ENCODE measurements around the gene CEMIP. TPM values are rescaled to one million over a fixed set of nuclear protein-coding genes. Genes with fewer than 3 reads are reported as not detected.

The CEMIP gene
- total RNA-seq, 4 donors from 2014 or later = 0.27 to 0.32 TPM; not detected in 2

GRCh38 chr15:80764535-80764934 is 14.6 kb upstream of the CEMIP start:
- WGBS, 2 donors (ENCODE audit: low coverage in 1 of 2) = 76% methylated on average over 3 of the region's 3 CpGs; no CpG with 5 or more reads in 1 of the 2 donors
- in situ Hi-C loops (cut with MboI; ENCODE audit: low pct_ligation_motif_present in 1 of 4, low pct_unique_long_range_greater_than_20kb in 1 of 4, low sequenced_read_pairs in 3 of 4) (loop anchor here in 1 of 4 donors (25.0 kb wide), 1 partner anchor 302 kb away; no protein-coding TSS in a partner anchor), intact Hi-C loops (cut with DNase I; ENCODE audit: low total_unique reads) (no loop called here)
- H3K27ac ChIP-seq = no peak overlapping the region
- TF ChIP-seq CTCF (IDR thresholded peaks at IDR 0.05) (no peak), POLR2AphosphoS5 (IDR thresholded peaks at IDR 0.05) (no peak), POLR2A (IDR thresholded peaks at IDR 0.05) (no peak), EP300 (IDR thresholded peaks at IDR 0.05; ENCODE audit: low read depth) (no peak)
- no peak overlapping the region for H3K4me3 ChIP-seq
- H3K27me3 ChIP-seq = no peaks in the 10 kb centered on the region
- DNase-seq = no peak
- no peaks in the 10 kb centered on the region for H3K9me3 ChIP-seq
- no peaks in the 10 kb centered on the region for H3K4me1 ChIP-seq
- H3K36me3 ChIP-seq = no peaks in the 10 kb centered on the region

GRCh38 chr15:80766275-80766674 is 12.9 kb upstream of the CEMIP start:
- in situ Hi-C loops (cut with MboI; ENCODE audit: low pct_ligation_motif_present in 1 of 4, low pct_unique_long_range_greater_than_20kb in 1 of 4, low sequenced_read_pairs in 3 of 4) (loop anchor here in 1 of 4 donors (25.0 kb wide), 1 partner anchor 304 kb away; no protein-coding TSS in a partner anchor), intact Hi-C loops (cut with DNase I; ENCODE audit: low total_unique reads) (no loop called here)
- no peaks in the 10 kb centered on the region for H3K36me3 ChIP-seq
- no peaks in the 10 kb centered on the region for H3K4me1 ChIP-seq
- no peaks in the 10 kb centered on the region for H3K27me3 ChIP-seq
- TF ChIP-seq POLR2AphosphoS5 (IDR thresholded peaks at IDR 0.05) = no peak
- TF ChIP-seq EP300 (IDR thresholded peaks at IDR 0.05; ENCODE audit: low read depth) = no peak
- TF ChIP-seq CTCF (IDR thresholded peaks at IDR 0.05) = no peak
- TF ChIP-seq POLR2A (IDR thresholded peaks at IDR 0.05) = no peak
- no peak overlapping the region for H3K4me3 ChIP-seq
- H3K27ac ChIP-seq = no peak overlapping the region
- 92% methylated on average over 3 of the region's 3 CpGs; no CpG with 5 or more reads in 1 of the 2 donors for WGBS, 2 donors (ENCODE audit: low coverage in 1 of 2)
- H3K9me3 ChIP-seq = no peaks in the 10 kb centered on the region
- DNase-seq = no peak

- intact Hi-C loops (cut with DNase I; ENCODE audit: low total_unique reads) = no loop called here
- 63 to 79% methylated on average over 1 of the region's 1 CpG for WGBS, 2 donors (ENCODE audit: low coverage in 1 of 2)
- H3K27ac ChIP-seq = no peak overlapping the region
- no peak overlapping the region for H3K4me3 ChIP-seq
- H3K4me1 ChIP-seq = no peaks in the 10 kb centered on the region
- no peak for TF ChIP-seq CTCF (IDR thresholded peaks at IDR 0.05)
- TF ChIP-seq POLR2A (IDR thresholded peaks at IDR 0.05) = no peak
- no peak for TF ChIP-seq POLR2AphosphoS5 (IDR thresholded peaks at IDR 0.05)
- in situ Hi-C loops (cut with MboI; ENCODE audit: low pct_ligation_motif_present in 1 of 4, low pct_unique_long_range_greater_than_20kb in 1 of 4, low sequenced_read_pairs in 3 of 4) = loop anchor here in 1 of 4 donors (25.0 kb wide), 1 partner anchor 306 kb away; no protein-coding TSS in a partner anchor
- DNase-seq = no peak
- H3K9me3 ChIP-seq = no peaks in the 10 kb centered on the region
- no peaks in the 10 kb centered on the region for H3K36me3 ChIP-seq
- H3K27me3 ChIP-seq = no peaks in the 10 kb centered on the region
Observed at GRCh38 chr15:80768158-80768557, 11.0 kb upstream of the CEMIP start.

- H3K4me1 ChIP-seq = peaks cover 0 to 2% (median 0%) of the 10 kb centered on the region in 4 donors
- no peaks in the 10 kb centered on the region for H3K9me3 ChIP-seq
- no peak for DNase-seq
- TF ChIP-seq POLR2AphosphoS5 (IDR thresholded peaks at IDR 0.05) (no peak), EP300 (IDR thresholded peaks at IDR 0.05; ENCODE audit: low read depth) (no peak), POLR2A (IDR thresholded peaks at IDR 0.05) (no peak), CTCF (IDR thresholded peaks at IDR 0.05) (no peak)
- intact Hi-C loops (cut with DNase I; ENCODE audit: low total_unique reads) (no loop called here), in situ Hi-C loops (cut with MboI; ENCODE audit: low pct_ligation_motif_present in 1 of 4, low pct_unique_long_range_greater_than_20kb in 1 of 4, low sequenced_read_pairs in 3 of 4) (loop anchor here in 1 of 4 donors (25.0 kb wide), 1 partner anchor 307 kb away; no protein-coding TSS in a partner anchor)
- WGBS, 2 donors (ENCODE audit: low coverage in 1 of 2) = 82 to 88% methylated on average over 4 to 7 of the region's 7 CpGs
- no peak overlapping the region for H3K27ac ChIP-seq
- no peak overlapping the region for H3K4me3 ChIP-seq
- no peaks in the 10 kb centered on the region for H3K27me3 ChIP-seq
- H3K36me3 ChIP-seq = no peaks in the 10 kb centered on the region
Observed at GRCh38 chr15:80769153-80769828, 9.9 kb upstream of the CEMIP start.

Measured in transverse colon (tissue), 4 donors.